ENCODE measurements around the gene ACAA2.

DNA sequence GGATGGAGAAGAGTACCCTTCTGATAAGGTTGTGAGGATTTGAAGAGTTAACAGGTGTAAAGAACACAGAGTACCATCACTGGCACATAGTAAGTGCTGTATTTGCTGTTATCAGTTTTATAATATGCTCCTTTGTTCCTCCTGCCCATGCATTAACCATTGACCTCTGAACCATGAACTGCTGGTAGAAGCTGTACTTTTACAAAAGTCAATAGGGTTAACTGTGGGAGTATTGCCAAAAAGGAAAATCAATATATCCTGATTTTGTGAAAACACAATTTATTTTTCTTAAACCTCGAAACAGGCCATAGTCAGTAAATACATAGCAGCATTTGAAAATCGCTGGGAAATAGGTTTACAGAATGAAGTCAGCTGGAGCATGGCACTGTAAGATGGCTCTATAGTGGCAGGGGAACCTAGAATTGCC, 18.9 kb upstream of the ACAA2 start:
- TF ChIP-seq EZH2 (IDR thresholded peaks at IDR 0.05; ENCODE audit: low read length, unreplicated experiment) = no peak
- TF ChIP-seq, protein P1, sequence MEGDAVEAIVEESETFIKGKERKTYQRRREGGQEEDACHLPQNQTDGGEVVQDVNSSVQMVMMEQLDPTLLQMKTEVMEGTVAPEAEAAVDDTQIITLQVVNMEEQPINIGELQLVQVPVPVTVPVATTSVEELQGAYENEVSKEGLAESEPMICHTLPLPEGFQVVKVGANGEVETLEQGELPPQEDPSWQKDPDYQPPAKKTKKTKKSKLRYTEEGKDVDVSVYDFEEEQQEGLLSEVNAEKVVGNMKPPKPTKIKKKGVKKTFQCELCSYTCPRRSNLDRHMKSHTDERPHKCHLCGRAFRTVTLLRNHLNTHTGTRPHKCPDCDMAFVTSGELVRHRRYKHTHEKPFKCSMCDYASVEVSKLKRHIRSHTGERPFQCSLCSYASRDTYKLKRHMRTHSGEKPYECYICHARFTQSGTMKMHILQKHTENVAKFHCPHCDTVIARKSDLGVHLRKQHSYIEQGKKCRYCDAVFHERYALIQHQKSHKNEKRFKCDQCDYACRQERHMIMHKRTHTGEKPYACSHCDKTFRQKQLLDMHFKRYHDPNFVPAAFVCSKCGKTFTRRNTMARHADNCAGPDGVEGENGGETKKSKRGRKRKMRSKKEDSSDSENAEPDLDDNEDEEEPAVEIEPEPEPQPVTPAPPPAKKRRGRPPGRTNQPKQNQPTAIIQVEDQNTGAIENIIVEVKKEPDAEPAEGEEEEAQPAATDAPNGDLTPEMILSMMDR (conservative IDR thresholded peaks at IDR 0.05; ENCODE audit: low read depth, low read length) = no peak
